Measurements from ENCODE around the gene TMEM100. TPM values are rescaled to one million over a fixed set of nuclear protein-coding genes. Genes with fewer than 3 reads are reported as not detected.
A peak's percentile ranks its signal among the peaks of the same experiment; 100 is the strongest.

The TMEM100 gene
- total RNA-seq, 4 donors from 2014 or later = 0.39 to 87.9 (median 6.1) TPM

DNA sequence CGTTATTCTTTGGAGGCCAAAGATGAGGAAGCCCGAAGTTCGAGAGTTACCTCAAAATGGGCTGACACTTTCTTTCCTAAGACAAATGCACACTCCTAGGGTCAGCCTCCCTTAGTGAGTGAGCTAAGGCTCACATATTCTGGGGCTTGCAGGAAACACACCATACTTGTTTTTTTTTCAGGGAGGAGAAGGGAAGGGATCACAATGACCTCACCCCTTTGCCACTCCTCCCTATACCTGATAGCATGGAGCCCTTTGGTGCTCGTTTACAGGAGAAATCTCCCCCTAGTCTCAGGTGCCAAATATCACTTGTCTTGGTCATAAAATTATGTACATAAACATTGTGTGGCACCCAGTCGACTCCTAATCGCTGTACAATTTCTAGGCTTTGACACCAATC is 4.6 kb upstream of the TMEM100 start:
- peak overlapping the region in 1 of 4 donors; percentile 85 for H3K27ac ChIP-seq
- intact Hi-C loops (cut with DNase I; ENCODE audit: low total_unique reads) = no loop called here
- in situ Hi-C loops (cut with MboI; ENCODE audit: low sequenced_read_pairs in 4 of 4) = no loop called here

DNA sequence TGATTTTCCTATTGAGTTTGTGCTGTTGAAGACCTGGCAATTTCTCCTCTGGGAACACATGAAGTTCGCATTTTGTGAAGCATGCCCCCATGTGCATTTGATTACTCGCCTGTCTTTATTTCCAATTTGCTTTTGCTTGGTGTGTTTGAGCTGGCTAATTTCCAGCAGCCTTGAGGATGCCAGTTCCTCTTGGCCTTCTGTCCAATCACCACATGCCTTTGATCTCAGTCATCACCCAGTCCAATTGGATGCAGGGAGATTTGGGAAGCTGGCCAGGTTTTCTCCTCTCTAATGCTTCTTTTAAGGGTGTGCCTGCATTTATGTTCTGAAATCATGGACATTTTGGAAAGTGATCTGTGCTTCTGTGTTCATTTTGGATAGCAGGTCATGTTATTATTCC is 3.8 kb upstream of the TMEM100 start:
- H3K27ac ChIP-seq = no peak overlapping the region
- no peaks in the 10 kb centered on the region for H3K9me3 ChIP-seq
- H3K36me3 ChIP-seq = no peaks in the 10 kb centered on the region
- no peak for TF ChIP-seq POLR2A (IDR thresholded peaks at IDR 0.05)
- TF ChIP-seq, protein P1, sequence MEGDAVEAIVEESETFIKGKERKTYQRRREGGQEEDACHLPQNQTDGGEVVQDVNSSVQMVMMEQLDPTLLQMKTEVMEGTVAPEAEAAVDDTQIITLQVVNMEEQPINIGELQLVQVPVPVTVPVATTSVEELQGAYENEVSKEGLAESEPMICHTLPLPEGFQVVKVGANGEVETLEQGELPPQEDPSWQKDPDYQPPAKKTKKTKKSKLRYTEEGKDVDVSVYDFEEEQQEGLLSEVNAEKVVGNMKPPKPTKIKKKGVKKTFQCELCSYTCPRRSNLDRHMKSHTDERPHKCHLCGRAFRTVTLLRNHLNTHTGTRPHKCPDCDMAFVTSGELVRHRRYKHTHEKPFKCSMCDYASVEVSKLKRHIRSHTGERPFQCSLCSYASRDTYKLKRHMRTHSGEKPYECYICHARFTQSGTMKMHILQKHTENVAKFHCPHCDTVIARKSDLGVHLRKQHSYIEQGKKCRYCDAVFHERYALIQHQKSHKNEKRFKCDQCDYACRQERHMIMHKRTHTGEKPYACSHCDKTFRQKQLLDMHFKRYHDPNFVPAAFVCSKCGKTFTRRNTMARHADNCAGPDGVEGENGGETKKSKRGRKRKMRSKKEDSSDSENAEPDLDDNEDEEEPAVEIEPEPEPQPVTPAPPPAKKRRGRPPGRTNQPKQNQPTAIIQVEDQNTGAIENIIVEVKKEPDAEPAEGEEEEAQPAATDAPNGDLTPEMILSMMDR (IDR thresholded peaks at IDR 0.05 in 4 of 5, conservative IDR thresholded peaks at IDR 0.05 in 1 of 5) = no peak
- H3K4me1 ChIP-seq = peaks cover 16 to 17% of the 10 kb centered on the region in 2 donors
- in situ Hi-C loops (cut with MboI; ENCODE audit: low sequenced_read_pairs in 4 of 4) = no loop called here
- ATAC-seq (peak in 1 of 2 donors; percentile 36), DNase-seq (peak; percentile 19 to 51)
- intact Hi-C loops (cut with DNase I; ENCODE audit: low total_unique reads) = no loop called here
- H3K27me3 ChIP-seq = no peaks in the 10 kb centered on the region
- H3K4me3 ChIP-seq = no peak overlapping the region

More for the DNA sequence above, 4.6 kb upstream of the TMEM100 start:
- Histone ChIP-seq H3K36me3 (no peaks in the 10 kb centered on the region), H3K9me3 (no peaks in the 10 kb centered on the region), H3K4me1 (peaks cover 21 to 26% of the 10 kb centered on the region in 2 donors), H3K27me3 (no peaks in the 10 kb centered on the region), H3K4me3 (no peak overlapping the region)
- ATAC-seq = no peak
- DNase-seq = no peak
- TF ChIP-seq POLR2A (IDR thresholded peaks at IDR 0.05) = no peak
- TF ChIP-seq, protein P1 (IDR thresholded peaks at IDR 0.05 in 4 of 5, conservative IDR thresholded peaks at IDR 0.05 in 1 of 5) = no peak

DNA sequence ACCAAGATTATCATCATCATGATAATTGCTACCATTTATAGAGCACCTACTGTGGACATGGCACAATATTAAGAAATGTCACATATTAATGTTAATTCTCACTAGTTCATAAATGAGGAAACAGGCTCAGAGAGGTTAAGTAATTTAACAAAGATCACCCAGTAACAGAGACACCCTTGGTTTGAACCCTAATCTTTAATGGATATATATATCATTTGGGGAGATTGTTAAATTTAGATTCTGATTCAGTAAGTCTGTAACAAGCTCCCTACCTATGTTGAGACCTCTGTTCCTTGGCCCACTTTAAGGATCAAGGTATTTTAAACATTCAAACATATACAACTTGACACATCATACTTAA is 804 bp upstream of the TMEM100 start:
- peaks cover 7 to 9% of the 10 kb centered on the region in 2 donors for H3K4me1 ChIP-seq
- peak overlapping the region; percentile 61 to 72 (median 69) for H3K27ac ChIP-seq
- DNase-seq (no peak), ATAC-seq (no peak)
- no peaks in the 10 kb centered on the region for H3K27me3 ChIP-seq
- no peaks in the 10 kb centered on the region for H3K36me3 ChIP-seq
- intact Hi-C loops (cut with DNase I; ENCODE audit: low total_unique reads) = loop anchor here (2.0 to 5.0 kb wide), 2 partner anchors 45 to 99 kb away; no protein-coding TSS in a partner anchor
- TF ChIP-seq, protein P1 (IDR thresholded peaks at IDR 0.05 in 4 of 5, conservative IDR thresholded peaks at IDR 0.05 in 1 of 5) = no peak
- TF ChIP-seq POLR2A (IDR thresholded peaks at IDR 0.05) = no peak
- no peaks in the 10 kb centered on the region for H3K9me3 ChIP-seq
- in situ Hi-C loops (cut with MboI; ENCODE audit: low sequenced_read_pairs in 4 of 4) = no loop called here
- H3K4me3 ChIP-seq = peak overlapping the region in 2 of 4 donors; percentile 44 to 48

DNA sequence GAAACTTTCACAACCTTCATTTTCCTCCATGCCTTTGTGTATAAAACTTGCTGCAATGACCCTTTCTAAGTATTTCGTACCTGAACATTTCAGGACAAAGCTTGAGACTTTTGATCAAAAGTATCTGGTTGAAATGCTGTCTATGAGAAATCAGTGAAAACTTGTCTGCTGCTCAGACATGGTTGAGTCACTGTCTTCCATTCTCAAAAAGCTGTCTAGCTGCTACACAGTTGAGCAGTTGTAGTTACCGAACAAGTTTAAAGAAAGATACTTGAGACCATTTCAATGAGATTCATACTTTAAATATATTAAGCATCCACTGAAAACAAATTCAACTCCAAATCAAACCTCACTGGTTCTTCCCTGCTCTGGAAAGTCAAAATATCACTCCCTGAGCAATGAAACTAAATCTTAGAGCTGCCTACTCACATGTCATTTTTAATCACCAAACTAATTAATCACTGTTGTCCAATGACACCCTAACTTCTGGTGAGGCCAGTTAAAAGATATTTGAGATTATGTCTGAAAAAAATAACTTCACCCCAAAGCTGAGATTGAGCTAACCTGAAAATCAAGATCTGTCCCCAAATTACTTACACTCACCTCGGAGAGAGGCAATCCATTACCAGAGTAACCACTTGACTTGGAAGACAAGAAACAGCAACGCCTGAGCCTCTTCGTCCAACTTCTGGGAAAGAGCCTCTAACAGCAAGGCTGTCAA is 488 bp downstream of the TMEM100 start:
- H3K4me1 ChIP-seq = peaks cover 7 to 9% of the 10 kb centered on the region in 2 donors
- TF ChIP-seq, protein P1 (IDR thresholded peaks at IDR 0.05 in 4 of 5, conservative IDR thresholded peaks at IDR 0.05 in 1 of 5) = no peak
- no peak for TF ChIP-seq POLR2A (IDR thresholded peaks at IDR 0.05)
- no peaks in the 10 kb centered on the region for H3K27me3 ChIP-seq
- peak overlapping the region; percentile 61 to 72 (median 69) for H3K27ac ChIP-seq
- DNase-seq (no peak), ATAC-seq (peak in 1 of 2 donors; percentile 9)
- no peaks in the 10 kb centered on the region for H3K9me3 ChIP-seq
- H3K4me3 ChIP-seq = peak overlapping the region; percentile 38 to 53 (median 46)
- in situ Hi-C loops (cut with MboI; ENCODE audit: low sequenced_read_pairs in 4 of 4) = no loop called here
- intact Hi-C loops (cut with DNase I; ENCODE audit: low total_unique reads) = loop anchor here (2.0 to 5.0 kb wide), 2 partner anchors 47 to 100 kb away; no protein-coding TSS in a partner anchor
- H3K36me3 ChIP-seq = no peaks in the 10 kb centered on the region
